GM12878 (cell line): Measurements from ENCODE around the gene CTDP1. TPM values are rescaled to one million over a fixed set of nuclear protein-coding genes. Genes with fewer than 3 reads are reported as not detected.

Experiments used
- ATAC-seq: fragments of 200-7000 bp; cut with Tn5 transposase; 3 replicates; pipeline ENCODE4 v1.9.1; 2020; ENCODE audit warnings: mild to moderate bottlenecking, moderate library complexity
- BruUV-seq: library from RNA; stranded (reverse); fragments of 400-500 nt; replicated peaks from 2 replicates; lab custom pipeline; 2021; lab: Mats Ljungman, UMichigan
- CTCF ChIA-PET: fragments of 300-600 bp; sonication (Branson Sonifier 250); formaldehyde crosslinking; extraction: SDS; loops from one replicate; lab custom pipeline; 2021; ENCODE audit warnings: inconsistent platforms; lab: Yijun Ruan, JAX
- POLR2A ChIA-PET: fragments of 350-600 bp; formaldehyde crosslinking; extraction: SDS; loops from one replicate; lab custom pipeline; 2021; ENCODE audit warnings: inconsistent platforms; lab: Charles Lee
- RAD21 ChIA-PET: fragments of 300-600 bp; sonication (Branson Sonifier 250); formaldehyde crosslinking; loops from one replicate; lab custom pipeline; 2023; ENCODE audit warnings: antibody characterized with exemption; ENCODE audit not compliant: unreplicated experiment; lab: Charles Lee
- SMC1A ChIA-PET: fragments of 300-600 bp; sonication (Branson Sonifier 250); formaldehyde crosslinking; loops from one replicate; lab custom pipeline; 2023; ENCODE audit not compliant: unreplicated experiment, uncharacterized antibody; lab: Charles Lee
- DNase-seq: peaks from one replicate; pipeline ENCODE4 v3.0.0-alpha.2; 2011; ENCODE audit warnings: low read depth, low spot score
- FAIRE-seq: peaks from 3 replicates; lab custom pipeline; 2011; peaks lifted over from hg19 to GRCh38; lab: Jason Lieb, UNC
- H2AFZ ChIP-seq: 2 replicates; pipeline ENCODE4 v1.6.0; 2011; ENCODE audit warnings: low read depth, low read length, control low read depth; ENCODE audit not compliant: control insufficient read depth
- H3K27ac ChIP-seq: 2 replicates; pipeline ENCODE4 v1.5.1; 2011; ENCODE audit warnings: control low read depth; ENCODE audit not compliant: control insufficient read depth, insufficient read depth
- H3K27me3 ChIP-seq, 2 experiments: replicated peaks in 1 of 2; 2 replicates each; pipeline versions ENCODE4 v1.6.0 to v1.6.1; 2011; ENCODE audit warnings: low read length in 1 of 2; ENCODE audit not compliant: control insufficient read depth in 2 of 2, insufficient read depth in 2 of 2
- H3K36me3 ChIP-seq, 2 experiments: 2 replicates each; pipeline ENCODE4 v1.5.1; 2011; ENCODE audit warnings: low read length in 1 of 2; ENCODE audit not compliant: control insufficient read depth in 2 of 2, insufficient read depth in 2 of 2
- H3K4me1 ChIP-seq: 2 replicates; pipeline ENCODE4 v1.6.1; 2011; ENCODE audit warnings: mild to moderate bottlenecking, low read length, moderate library complexity, mixed read lengths; ENCODE audit not compliant: control insufficient read depth, insufficient read depth
- H3K4me2 ChIP-seq: 2 replicates; pipeline ENCODE4 v1.6.0; 2011; ENCODE audit warnings: control low read depth; ENCODE audit not compliant: control insufficient read depth, insufficient read depth
- H3K4me3 ChIP-seq: fragments of 200-600 bp; sonication (generic); 2 replicates; pipeline ENCODE4 v1.5.1; 2016
- H3K79me2 ChIP-seq: 2 replicates; pipeline ENCODE4 v1.6.0; 2011; ENCODE audit warnings: low read length; ENCODE audit not compliant: control insufficient read depth, insufficient read depth
- H3K9ac ChIP-seq: 2 replicates; pipeline ENCODE4 v1.8.0; 2011; ENCODE audit warnings: low read length, control low read depth, mixed read lengths; ENCODE audit not compliant: control insufficient read depth, insufficient read depth
- H3K9me3 ChIP-seq: replicated peaks from 3 replicates; pipeline ENCODE4 v1.5.1; 2011; ENCODE audit warnings: mild to moderate bottlenecking, low read length; ENCODE audit not compliant: control insufficient read depth, insufficient read depth
- H4K20me1 ChIP-seq: 2 replicates; pipeline ENCODE4 v1.6.0; 2011; ENCODE audit not compliant: control insufficient read depth, insufficient read depth
- BHLHE40 ChIP-seq, 2 experiments: fragments of 450-650 bp in 1 of 2; IDR thresholded peaks; 2 replicates each; pipeline ENCODE4 v1.6.1; 2011 to 2017; ENCODE audit warnings: low read depth in 2 of 2, borderline replicate concordance in 1 of 2, improper control_type of control experiment in 1 of 2, low read length in 1 of 2, mild to moderate bottlenecking in 1 of 2
- CBFB ChIP-seq: IDR thresholded peaks from 2 replicates; pipeline ENCODE4 v1.6.1; 2016; ENCODE audit warnings: antibody characterized with exemption, low read depth
- CEBPB ChIP-seq, 2 experiments: fragments of 150-350 bp in 1 of 2; IDR thresholded peaks; 2 replicates each; pipeline ENCODE4 v1.6.1; 2012 to 2014; ENCODE audit warnings: low read depth in 2 of 2, low read length in 2 of 2, borderline replicate concordance in 1 of 2, inconsistent platforms in 1 of 2
- ETV6 ChIP-seq, 2 experiments: fragments of 450-650 bp in 1 of 2; IDR thresholded peaks in 1 of 2; conservative IDR thresholded peaks in 1 of 2; 2 replicates each; pipeline ENCODE4 v1.6.1; 2014; ENCODE audit warnings: antibody characterized with exemption in 1 of 2, borderline replicate concordance in 1 of 2, low read depth in 1 of 2, mild to moderate bottlenecking in 1 of 2, moderate library complexity in 1 of 2
- EZH2 ChIP-seq: IDR thresholded peaks from 2 replicates; pipeline ENCODE4 v1.6.1; 2012; ENCODE audit warnings: low read depth, mild to moderate bottlenecking, control low read depth, inconsistent platforms, low read length, borderline replicate concordance; ENCODE audit not compliant: control insufficient read depth
- IRF4 ChIP-seq: IDR thresholded peaks from 2 replicates; pipeline ENCODE4 v1.6.1; 2011; ENCODE audit warnings: low read depth, low read length
- NR2C1 ChIP-seq: fragments of 450-650 bp; IDR thresholded peaks from 2 replicates; pipeline ENCODE4 v1.6.1; 2017; ENCODE audit warnings: antibody characterized with exemption, mild to moderate bottlenecking, moderate library complexity
- NR2C2 ChIP-seq: IDR thresholded peaks from 2 replicates; pipeline ENCODE4 v1.6.1; 2011; ENCODE audit warnings: borderline replicate concordance, low read depth; ENCODE audit not compliant: control insufficient read depth, insufficient read length
- STAT1 ChIP-seq: fragments of 450-650 bp; conservative IDR thresholded peaks from 2 replicates; pipeline ENCODE4 v1.6.1; 2014; ENCODE audit warnings: antibody characterized with exemption, mild to moderate bottlenecking
- TARDBP ChIP-seq: IDR thresholded peaks from 2 replicates; pipeline ENCODE4 v1.6.1; 2016; ENCODE audit warnings: borderline replicate concordance
- TBL1XR1 ChIP-seq: IDR thresholded peaks from 2 replicates; pipeline ENCODE4 v1.6.1; 2012; ENCODE audit warnings: low read depth, low read length, improper control_type of control experiment
- YY1 ChIP-seq: IDR thresholded peaks from 2 replicates; pipeline ENCODE4 v1.6.1; 2011; ENCODE audit warnings: low read depth, mild to moderate bottlenecking, low read length
- ZNF274 ChIP-seq: IDR thresholded peaks from one replicate; pipeline ENCODE4 v1.8.0; 2011; ENCODE audit not compliant: insufficient read length, insufficient read depth
- ZNF622 ChIP-seq: fragments of 450-650 bp; IDR thresholded peaks from 2 replicates; pipeline ENCODE4 v1.6.1; 2017; ENCODE audit warnings: mild to moderate bottlenecking, inconsistent platforms
- ZSCAN29 ChIP-seq: fragments of 450-650 bp; IDR thresholded peaks from 2 replicates; pipeline ENCODE4 v1.6.1; 2017; ENCODE audit warnings: mild to moderate bottlenecking, moderate library complexity
- WGBS: methylation state at CpG from one replicate; pipeline ENCODE4 v1.1.6; 2016; ENCODE audit warnings: low lambda C conversion rate; ENCODE audit not compliant: insufficient replicate concordance, insufficient coverage; ENCODE audit errors: missing lambda C conversion rate; 5-methylcytosine and 5-hydroxymethylcytosine counted together
- in situ Hi-C: fragments of 300-500 bp; cut with MboI; formaldehyde crosslinking; loops from 9 replicates; pipeline ENCODE4 v1.14.3; 2018; ENCODE audit warnings: mixed read lengths
- intact Hi-C: fragments of 100-400 bp; cut with micrococcal nuclease; formaldehyde crosslinking; loops from one replicate; pipeline ENCODE4 v1.14.2; 2022; ENCODE audit not compliant: unreplicated experiment
- polyA plus RNA-seq, 11 experiments: library from polyadenylated mRNA; depleted of rRNA in 4 of 11; unstranded in 6 of 11; stranded (reverse) in 5 of 11; fragments of >200 nt; fragmentation: Nextera tagmentation in 4 of 11; fragmentation: Illumina TruSeq in 1 of 11; extraction: Ambion mirVana in 4 of 11; extraction: Trizol in 1 of 11; gene quantifications; 1 replicate in 1 of 11; 2 replicates in 10 of 11; pipeline versions ENCODE4 v1.2.1 to v1.2.3, GENCODE V29; 2011 to 2016; ENCODE audit warnings: inconsistent platforms in 2 of 11, missing spikeins in 2 of 11, low read depth in 1 of 11
- total RNA-seq, 4 experiments: library from RNA; depleted of rRNA in 3 of 4; stranded (reverse); fragments of >200 nt in 3 of 4; fragmentation: Illumina TruSeq in 1 of 4; extraction: Trizol in 1 of 4; gene quantifications; 2 replicates each; pipeline versions ENCODE4 v1.2.1 to v1.2.3, GENCODE V29; 2013 to 2021
- TF ChIP-seq, protein P1 (sequence below): IDR thresholded peaks from 2 replicates; pipeline ENCODE4 v1.6.1; 2011; ENCODE audit warnings: borderline replicate concordance, low read depth, mild to moderate bottlenecking, moderate library complexity, mixed read lengths, low read length; ENCODE audit not compliant: insufficient read depth; ENCODE audit errors: extremely low read length
- TF ChIP-seq, protein P2 (sequence below): IDR thresholded peaks from 2 replicates; pipeline ENCODE4 v1.6.1; 2011; ENCODE audit warnings: borderline replicate concordance, low read depth, mild to moderate bottlenecking, moderate library complexity, low read length; ENCODE audit not compliant: insufficient read depth, poor library complexity, severe bottlenecking

The CTDP1 gene
- total and polyA plus RNA-seq, 10 of the 15 experiments (the other 5 are each of a cell fraction or from before 2014, with no cell fraction given) = 0.32 to 31.3 (median 8.8) TPM

DNA sequence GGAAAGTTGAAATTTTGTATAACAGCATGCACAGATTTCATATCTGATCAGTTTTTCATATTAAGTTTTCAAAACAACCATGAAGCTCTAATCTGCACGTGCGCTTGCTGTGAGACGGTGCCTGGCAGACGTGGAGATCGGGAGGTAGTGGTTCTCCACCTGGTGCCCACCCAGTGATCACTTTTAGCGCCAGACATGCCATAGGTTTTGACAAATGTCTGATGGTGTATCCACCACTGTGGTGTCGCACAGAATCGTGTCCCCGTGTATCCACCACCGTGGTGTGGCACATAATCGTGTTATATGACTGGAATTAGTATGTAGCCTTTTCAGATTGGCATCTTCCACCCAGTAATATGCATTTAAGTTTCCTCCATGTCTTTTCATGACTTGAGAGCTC, 77.2 kb downstream of the CTDP1 start:
- FAIRE-seq = no peak
- DNase-seq = no peak

GRCh38 chr18:79760348-79760747, 80.7 kb downstream of the CTDP1 start:
- ChIA-PET POLR2A (no interaction called here), CTCF (no interaction called here), RAD21 (no interaction called here), SMC1A (no interaction called here)
- Histone ChIP-seq H3K36me3 (no peaks in the 10 kb centered on the region; a peak in 2 of 4 replicates), H3K9me3 (no peaks in the 10 kb centered on the region), H3K9ac (no peak overlapping the region), H3K79me2 (no peaks in the 10 kb centered on the region), H3K4me1 (no peaks in the 10 kb centered on the region), H3K4me3 (no peak overlapping the region), H4K20me1 (no peaks in the 10 kb centered on the region), H3K27ac (no peak overlapping the region), H3K4me2 (no peak overlapping the region), H3K27me3 (no peaks in the 10 kb centered on the region), H2AFZ (no peak overlapping the region)
- in situ Hi-C loops (no loop called here), intact Hi-C loops (no loop called here)
- no peak for FAIRE-seq
- 45% methylated on average over 1 of the region's 1 CpG for WGBS
- no peak for DNase-seq
- TF ChIP-seq ZSCAN29 (no peak), NR2C1 (no peak), ZNF622 (no peak), CEBPB (IDR thresholded peaks at IDR 0.05; ENCODE audit: borderline replicate concordance in 1 of 2, low read depth in 2 of 2, low read length in 2 of 2) (no peak), BHLHE40 (IDR thresholded peaks at IDR 0.05; ENCODE audit: borderline replicate concordance in 1 of 2, low read depth in 2 of 2, low read length in 1 of 2) (no peak), TBL1XR1 (no peak), STAT1 (no peak), IRF4 (no peak), EZH2 (no peak), CBFB (no peak), ZNF274 (no peak), YY1 (no peak), ETV6 (conservative IDR thresholded peaks at IDR 0.05 in 1 of 2, IDR thresholded peaks at IDR 0.05 in 1 of 2; ENCODE audit: borderline replicate concordance in 1 of 2, low read depth in 1 of 2) (no peak), NR2C2 (no peak)
- TF ChIP-seq, protein P1, sequence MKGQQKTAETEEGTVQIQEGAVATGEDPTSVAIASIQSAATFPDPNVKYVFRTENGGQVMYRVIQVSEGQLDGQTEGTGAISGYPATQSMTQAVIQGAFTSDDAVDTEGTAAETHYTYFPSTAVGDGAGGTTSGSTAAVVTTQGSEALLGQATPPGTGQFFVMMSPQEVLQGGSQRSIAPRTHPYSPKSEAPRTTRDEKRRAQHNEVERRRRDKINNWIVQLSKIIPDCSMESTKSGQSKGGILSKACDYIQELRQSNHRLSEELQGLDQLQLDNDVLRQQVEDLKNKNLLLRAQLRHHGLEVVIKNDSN = no peak
- ATAC-seq = no peak
- BruUV-seq = no TSS peak

More for the DNA sequence above, 77.2 kb downstream of the CTDP1 start:
- in situ Hi-C loops = no loop called here
- intact Hi-C loops = no loop called here
- Histone ChIP-seq H3K27me3 (no peaks in the 10 kb centered on the region), H3K4me2 (no peak overlapping the region), H2AFZ (no peak overlapping the region), H3K9me3 (no peaks in the 10 kb centered on the region), H3K9ac (no peak overlapping the region), H3K79me2 (no peaks in the 10 kb centered on the region), H3K4me3 (no peak overlapping the region), H3K36me3 (peaks cover 10 to 12% of the 10 kb centered on the region in 2 experiments), H4K20me1 (no peaks in the 10 kb centered on the region), H3K27ac (no peak overlapping the region), H3K4me1 (no peaks in the 10 kb centered on the region)
- SMC1A ChIA-PET = interaction anchor here (0.6 kb wide), 1 partner anchor 278 kb away, joined by 3 read pairs; the partner anchor contains the start of gene RBFA
- ATAC-seq = no peak
- no TSS peak for BruUV-seq
- POLR2A ChIA-PET = no interaction called here
- CTCF ChIA-PET = no interaction called here
- RAD21 ChIA-PET = no interaction called here
- 94% methylated on average over 11 of the region's 11 CpGs for WGBS
- TF ChIP-seq TARDBP = no peak
- TF ChIP-seq, protein P2, sequence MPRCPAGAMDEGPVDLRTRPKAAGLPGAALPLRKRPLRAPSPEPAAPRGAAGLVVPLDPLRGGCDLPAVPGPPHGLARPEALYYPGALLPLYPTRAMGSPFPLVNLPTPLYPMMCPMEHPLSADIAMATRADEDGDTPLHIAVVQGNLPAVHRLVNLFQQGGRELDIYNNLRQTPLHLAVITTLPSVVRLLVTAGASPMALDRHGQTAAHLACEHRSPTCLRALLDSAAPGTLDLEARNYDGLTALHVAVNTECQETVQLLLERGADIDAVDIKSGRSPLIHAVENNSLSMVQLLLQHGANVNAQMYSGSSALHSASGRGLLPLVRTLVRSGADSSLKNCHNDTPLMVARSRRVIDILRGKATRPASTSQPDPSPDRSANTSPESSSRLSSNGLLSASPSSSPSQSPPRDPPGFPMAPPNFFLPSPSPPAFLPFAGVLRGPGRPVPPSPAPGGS = peak; percentile 21
